Endothelial cell of umbilical vein (primary cell): ENCODE data around the gene ECPAS.

ENCODE experiments used
- CTCF ChIP-seq, 2 donors: IDR thresholded peaks; 1 replicate in 1 of 2; 2 replicates in 1 of 2; pipeline ENCODE4 v1.5.1; 2011; ENCODE audit warnings: low read length in 2 of 2, mild to moderate bottlenecking in 2 of 2, moderate library complexity in 2 of 2, control low read depth in 1 of 2, inconsistent platforms in 1 of 2, low read depth in 1 of 2; ENCODE audit not compliant: insufficient read depth in 1 of 2; ENCODE audit errors: extremely low read depth in 1 of 2
- MAX ChIP-seq: IDR thresholded peaks from 2 replicates; pipeline ENCODE4 v1.6.1; 2011; ENCODE audit not compliant: insufficient read depth, insufficient read length
- POLR2A ChIP-seq: IDR thresholded peaks from 2 replicates; pipeline ENCODE4 v1.6.1; 2012; ENCODE audit warnings: low read depth, mild to moderate bottlenecking, control low read depth, low read length

- TF ChIP-seq CTCF (IDR thresholded peaks at IDR 0.05; ENCODE audit: extremely low read depth in 1 of 2, insufficient read depth in 1 of 2, low read depth in 1 of 2, low read length in 2 of 2) (no peak), POLR2A (no peak), MAX (no peak)
Observed at GRCh38 chr9:111475195-111475594, 9.0 kb downstream of the ECPAS start.
